GM12878 (cell line): Measurements from ENCODE around the gene GAS2. TPM values are rescaled to one million over a fixed set of nuclear protein-coding genes. Genes with fewer than 3 reads are reported as not detected.

Experiments
- ATAC-seq: fragments of 200-7000 bp; cut with Tn5 transposase; 3 replicates; pipeline ENCODE4 v1.9.1; 2020; ENCODE audit warnings: mild to moderate bottlenecking, moderate library complexity
- BruUV-seq: library from RNA; stranded (reverse); fragments of 400-500 nt; replicated peaks from 2 replicates; lab custom pipeline; 2021; lab: Mats Ljungman, UMichigan
- CTCF ChIA-PET: fragments of 300-600 bp; sonication (Branson Sonifier 250); formaldehyde crosslinking; extraction: SDS; loops from one replicate; lab custom pipeline; 2021; ENCODE audit warnings: inconsistent platforms; lab: Yijun Ruan, JAX
- POLR2A ChIA-PET: fragments of 350-600 bp; formaldehyde crosslinking; extraction: SDS; loops from one replicate; lab custom pipeline; 2021; ENCODE audit warnings: inconsistent platforms; lab: Charles Lee
- RAD21 ChIA-PET: fragments of 300-600 bp; sonication (Branson Sonifier 250); formaldehyde crosslinking; loops from one replicate; lab custom pipeline; 2023; ENCODE audit warnings: antibody characterized with exemption; ENCODE audit not compliant: unreplicated experiment; lab: Charles Lee
- SMC1A ChIA-PET: fragments of 300-600 bp; sonication (Branson Sonifier 250); formaldehyde crosslinking; loops from one replicate; lab custom pipeline; 2023; ENCODE audit not compliant: unreplicated experiment, uncharacterized antibody; lab: Charles Lee
- DNase-seq: peaks from one replicate; pipeline ENCODE4 v3.0.0-alpha.2; 2011; ENCODE audit warnings: low read depth, low spot score
- FAIRE-seq: peaks from 3 replicates; lab custom pipeline; 2011; peaks lifted over from hg19 to GRCh38; lab: Jason Lieb, UNC
- H2AFZ ChIP-seq: 2 replicates; pipeline ENCODE4 v1.6.0; 2011; ENCODE audit warnings: low read depth, low read length, control low read depth; ENCODE audit not compliant: control insufficient read depth
- H3K27ac ChIP-seq: 2 replicates; pipeline ENCODE4 v1.5.1; 2011; ENCODE audit warnings: control low read depth; ENCODE audit not compliant: control insufficient read depth, insufficient read depth
- H3K27me3 ChIP-seq, 2 experiments: replicated peaks in 1 of 2; 2 replicates each; pipeline versions ENCODE4 v1.6.0 to v1.6.1; 2011; ENCODE audit warnings: low read length in 1 of 2; ENCODE audit not compliant: control insufficient read depth in 2 of 2, insufficient read depth in 2 of 2
- H3K36me3 ChIP-seq, 2 experiments: 2 replicates each; pipeline ENCODE4 v1.5.1; 2011; ENCODE audit warnings: low read length in 1 of 2; ENCODE audit not compliant: control insufficient read depth in 2 of 2, insufficient read depth in 2 of 2
- H3K4me1 ChIP-seq: 2 replicates; pipeline ENCODE4 v1.6.1; 2011; ENCODE audit warnings: mild to moderate bottlenecking, low read length, moderate library complexity, mixed read lengths; ENCODE audit not compliant: control insufficient read depth, insufficient read depth
- H3K4me2 ChIP-seq: 2 replicates; pipeline ENCODE4 v1.6.0; 2011; ENCODE audit warnings: control low read depth; ENCODE audit not compliant: control insufficient read depth, insufficient read depth
- H3K4me3 ChIP-seq: fragments of 200-600 bp; sonication (generic); 2 replicates; pipeline ENCODE4 v1.5.1; 2016
- H3K79me2 ChIP-seq: 2 replicates; pipeline ENCODE4 v1.6.0; 2011; ENCODE audit warnings: low read length; ENCODE audit not compliant: control insufficient read depth, insufficient read depth
- H3K9ac ChIP-seq: 2 replicates; pipeline ENCODE4 v1.8.0; 2011; ENCODE audit warnings: low read length, control low read depth, mixed read lengths; ENCODE audit not compliant: control insufficient read depth, insufficient read depth
- H3K9me3 ChIP-seq: replicated peaks from 3 replicates; pipeline ENCODE4 v1.5.1; 2011; ENCODE audit warnings: mild to moderate bottlenecking, low read length; ENCODE audit not compliant: control insufficient read depth, insufficient read depth
- H4K20me1 ChIP-seq: 2 replicates; pipeline ENCODE4 v1.6.0; 2011; ENCODE audit not compliant: control insufficient read depth, insufficient read depth
- BACH1 ChIP-seq: fragments of 450-650 bp; IDR thresholded peaks from 2 replicates; pipeline ENCODE4 v1.6.1; 2017; ENCODE audit warnings: mild to moderate bottlenecking, borderline replicate concordance
- EED ChIP-seq: sonication (generic); IDR thresholded peaks from 2 replicates; pipeline ENCODE4 v1.6.1; 2016; ENCODE audit warnings: antibody characterized with exemption, low read depth
- FOS ChIP-seq: IDR thresholded peaks from 3 replicates; pipeline ENCODE4 v1.6.1; 2011; ENCODE audit warnings: borderline replicate concordance; ENCODE audit not compliant: insufficient read length; ENCODE audit errors: extremely low read depth
- HDAC2 ChIP-seq: fragments of 200-600 bp; sonication (generic); IDR thresholded peaks from 2 replicates; pipeline ENCODE4 v1.6.1; 2017
- HDAC6 ChIP-seq: fragments of 200-600 bp; sonication (generic); IDR thresholded peaks from one replicate; pipeline ENCODE4 v1.8.0; 2017; ENCODE audit warnings: antibody characterized with exemption; ENCODE audit not compliant: unreplicated experiment
- KAT2A ChIP-seq: conservative IDR thresholded peaks from 2 replicates; pipeline ENCODE4 v1.6.1; 2011; ENCODE audit warnings: low read depth, low read length; ENCODE audit not compliant: control insufficient read depth
- MEF2A ChIP-seq: IDR thresholded peaks from 2 replicates; pipeline ENCODE4 v1.6.1; 2011; ENCODE audit warnings: low read depth, mild to moderate bottlenecking, low read length, moderate library complexity; ENCODE audit not compliant: insufficient read depth
- MTA3 ChIP-seq: IDR thresholded peaks from 2 replicates; pipeline ENCODE4 v1.6.1; 2012; ENCODE audit warnings: low read length, inconsistent platforms, borderline replicate concordance
- MYB ChIP-seq: fragments of 150-350 bp; IDR thresholded peaks from 2 replicates; pipeline ENCODE4 v1.6.1; 2014; ENCODE audit warnings: mild to moderate bottlenecking, low read depth, low read length, borderline replicate concordance
- NFIC ChIP-seq: IDR thresholded peaks from 2 replicates; pipeline ENCODE4 v1.6.1; 2012; ENCODE audit warnings: low read depth, mild to moderate bottlenecking, inconsistent platforms, low read length, moderate library complexity
- SIN3A ChIP-seq: IDR thresholded peaks from 2 replicates; pipeline ENCODE4 v1.6.1; 2012; ENCODE audit warnings: low read depth, low read length, improper control_type of control experiment
- SIX5 ChIP-seq: IDR thresholded peaks from 2 replicates; pipeline ENCODE4 v1.6.1; 2011; ENCODE audit warnings: mild to moderate bottlenecking, low read depth, low read length, moderate library complexity; ENCODE audit not compliant: severe bottlenecking
- TCF12 ChIP-seq: IDR thresholded peaks from 2 replicates; pipeline ENCODE4 v1.6.1; 2011; ENCODE audit warnings: low read depth, mild to moderate bottlenecking, low read length
- WRNIP1 ChIP-seq: IDR thresholded peaks from 2 replicates; pipeline ENCODE4 v1.6.1; 2011; ENCODE audit warnings: low read depth, low read length, improper control_type of control experiment, borderline replicate concordance
- ZNF24 ChIP-seq: fragments of 450-650 bp; IDR thresholded peaks from 2 replicates; pipeline ENCODE4 v1.6.1; 2017; ENCODE audit warnings: antibody characterized with exemption, mild to moderate bottlenecking
- ZSCAN29 ChIP-seq: fragments of 450-650 bp; IDR thresholded peaks from 2 replicates; pipeline ENCODE4 v1.6.1; 2017; ENCODE audit warnings: mild to moderate bottlenecking, moderate library complexity
- WGBS: methylation state at CpG from one replicate; pipeline ENCODE4 v1.1.6; 2016; ENCODE audit warnings: low lambda C conversion rate; ENCODE audit not compliant: insufficient replicate concordance, insufficient coverage; ENCODE audit errors: missing lambda C conversion rate; 5-methylcytosine and 5-hydroxymethylcytosine counted together
- in situ Hi-C: fragments of 300-500 bp; cut with MboI; formaldehyde crosslinking; loops from 9 replicates; pipeline ENCODE4 v1.14.3; 2018; ENCODE audit warnings: mixed read lengths
- intact Hi-C: fragments of 100-400 bp; cut with micrococcal nuclease; formaldehyde crosslinking; loops from one replicate; pipeline ENCODE4 v1.14.2; 2022; ENCODE audit not compliant: unreplicated experiment
- polyA plus RNA-seq, 11 experiments: library from polyadenylated mRNA; depleted of rRNA in 4 of 11; unstranded in 6 of 11; stranded (reverse) in 5 of 11; fragments of >200 nt; fragmentation: Nextera tagmentation in 4 of 11; fragmentation: Illumina TruSeq in 1 of 11; extraction: Ambion mirVana in 4 of 11; extraction: Trizol in 1 of 11; gene quantifications; 1 replicate in 1 of 11; 2 replicates in 10 of 11; pipeline versions ENCODE4 v1.2.1 to v1.2.3, GENCODE V29; 2011 to 2016; ENCODE audit warnings: inconsistent platforms in 2 of 11, missing spikeins in 2 of 11, low read depth in 1 of 11
- total RNA-seq, 4 experiments: library from RNA; depleted of rRNA in 3 of 4; stranded (reverse); fragments of >200 nt in 3 of 4; fragmentation: Illumina TruSeq in 1 of 4; extraction: Trizol in 1 of 4; gene quantifications; 2 replicates each; pipeline versions ENCODE4 v1.2.1 to v1.2.3, GENCODE V29; 2013 to 2021
- TF ChIP-seq, protein P1 (sequence below): IDR thresholded peaks from 2 replicates; pipeline ENCODE4 v1.6.1; 2011; ENCODE audit warnings: low read depth, mild to moderate bottlenecking, low read length, moderate library complexity, borderline replicate concordance; ENCODE audit errors: extremely low read depth
- TF ChIP-seq, protein P2 (sequence below): fragments of 450-650 bp; IDR thresholded peaks from 2 replicates; pipeline ENCODE4 v1.6.1; 2016; ENCODE audit warnings: mild to moderate bottlenecking

GAS2 gene
- total and polyA plus RNA-seq, 10 of the 15 experiments (the other 5 are each of a cell fraction or from before 2014, with no cell fraction given), result 16.4 to 81.4 (median 26.2) TPM

GRCh38 chr11:22749536-22749935 is 83.1 kb downstream of the GAS2 start:
- intact Hi-C loops, result no loop called here
- CTCF ChIA-PET, result interaction anchor here (1.5 to 1.7 kb wide), 2 partner anchors 11 to 14 kb away, joined by 4 read pairs; no protein-coding TSS in a partner anchor
- no peak overlapping the region for H2AFZ ChIP-seq
- no peak for TF ChIP-seq HDAC6
- TF ChIP-seq ZSCAN29, result no peak
- no peak for TF ChIP-seq HDAC2
- TF ChIP-seq FOS, result no peak
- TF ChIP-seq MTA3, result no peak
- TF ChIP-seq WRNIP1, result no peak
- TF ChIP-seq SIX5, result no peak
- TF ChIP-seq BACH1, result no peak
- no peak for TF ChIP-seq MEF2A
- no peak for TF ChIP-seq EED
- TF ChIP-seq, protein P1, sequence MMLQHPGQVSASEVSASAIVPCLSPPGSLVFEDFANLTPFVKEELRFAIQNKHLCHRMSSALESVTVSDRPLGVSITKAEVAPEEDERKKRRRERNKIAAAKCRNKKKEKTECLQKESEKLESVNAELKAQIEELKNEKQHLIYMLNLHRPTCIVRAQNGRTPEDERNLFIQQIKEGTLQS, result no peak
- no peak for TF ChIP-seq TCF12
- no peak for TF ChIP-seq ZNF24
- TF ChIP-seq, protein P2, sequence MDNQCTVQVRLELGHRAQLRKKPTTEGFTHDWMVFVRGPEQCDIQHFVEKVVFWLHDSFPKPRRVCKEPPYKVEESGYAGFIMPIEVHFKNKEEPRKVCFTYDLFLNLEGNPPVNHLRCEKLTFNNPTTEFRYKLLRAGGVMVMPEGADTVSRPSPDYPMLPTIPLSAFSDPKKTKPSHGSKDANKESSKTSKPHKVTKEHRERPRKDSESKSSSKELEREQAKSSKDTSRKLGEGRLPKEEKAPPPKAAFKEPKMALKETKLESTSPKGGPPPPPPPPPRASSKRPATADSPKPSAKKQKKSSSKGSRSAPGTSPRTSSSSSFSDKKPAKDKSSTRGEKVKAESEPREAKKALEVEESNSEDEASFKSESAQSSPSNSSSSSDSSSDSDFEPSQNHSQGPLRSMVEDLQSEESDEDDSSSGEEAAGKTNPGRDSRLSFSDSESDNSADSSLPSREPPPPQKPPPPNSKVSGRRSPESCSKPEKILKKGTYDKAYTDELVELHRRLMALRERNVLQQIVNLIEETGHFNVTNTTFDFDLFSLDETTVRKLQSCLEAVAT, result no peak
- no peak for TF ChIP-seq KAT2A
- no peak for TF ChIP-seq SIN3A
- TF ChIP-seq NFIC, result no peak
- no peak for TF ChIP-seq MYB
- TF ChIP-seq, all 136 proteins: peak for 0
- in situ Hi-C loops, result no loop called here
- no peak for ATAC-seq
- ChIA-PET POLR2A (no interaction called here), RAD21 (no interaction called here), SMC1A (interaction anchor here (1.1 to 2.5 kb wide), 6 partner anchors 11 to 78 kb away, joined by 3 to 8 read pairs (median 5); no protein-coding TSS in a partner anchor)
- H3K79me2 ChIP-seq, result no peaks in the 10 kb centered on the region
- no peak overlapping the region for H3K4me2 ChIP-seq
- H3K9me3 ChIP-seq, result no peaks in the 10 kb centered on the region
- H3K36me3 ChIP-seq, result no peaks in the 10 kb centered on the region
- DNase-seq, result no peak
- BruUV-seq, result no TSS peak
- no peaks in the 10 kb centered on the region for H3K27me3 ChIP-seq
- no peak for FAIRE-seq
- H3K4me1 ChIP-seq, result no peaks in the 10 kb centered on the region
- WGBS, result 0% methylated on average over 2 of the region's 2 CpGs
- H3K27ac ChIP-seq, result no peak overlapping the region
- no peak overlapping the region for H3K4me3 ChIP-seq
- no peaks in the 10 kb centered on the region for H4K20me1 ChIP-seq
- H3K9ac ChIP-seq, result no peak overlapping the region
